SK-N-SH (cell line): ENCODE measurements around the gene PSPN. TPM values are rescaled to one million over a fixed set of nuclear protein-coding genes. Genes with fewer than 3 reads are reported as not detected.

Experiments
- CTCF ChIA-PET: fragments of 300-600, 350-600 bp; formaldehyde crosslinking; extraction: SDS; loops from one replicate; lab custom pipeline; 2021; lab: Yijun Ruan, JAX
- POLR2A ChIA-PET: fragments of 350-600 bp; sonication (Branson Sonifier 250); formaldehyde crosslinking; extraction: SDS; loops from one replicate; lab custom pipeline; 2020; ENCODE audit warnings: antibody characterized with exemption, inconsistent platforms; lab: Yijun Ruan, JAX
- DNase-seq: peaks from one replicate; pipeline ENCODE4 v3.0.0; 2012
- H2AFZ ChIP-seq: fragments of 200-600 bp; sonication (generic); 2 replicates; pipeline ENCODE4 v1.8.1; 2016; ENCODE audit warnings: antibody characterized with exemption, mild to moderate bottlenecking, low read depth
- H3F3A ChIP-seq: fragments of 200-600 bp; sonication (generic); replicated peaks from 2 replicates; pipeline ENCODE3; 2016; ENCODE audit warnings: antibody characterized with exemption, mild to moderate bottlenecking; ENCODE audit not compliant: insufficient read depth
- H3K27ac ChIP-seq, 2 experiments: fragments of 200-500 bp in 1 of 2; fragments of 200-600 bp in 1 of 2; sonication (Bioruptor generic) in 1 of 2; sonication (generic), shearing (Covaris generic) in 1 of 2; 2 replicates each; pipeline versions ENCODE4 v1.5.1 to v1.6.1; 2014 to 2016; ENCODE audit warnings: low read depth in 2 of 2, inconsistent platforms in 1 of 2, low read length in 1 of 2, mild to moderate bottlenecking in 1 of 2, mixed read lengths in 1 of 2
- H3K27me3 ChIP-seq: fragments of 200-600 bp; sonication (generic), shearing (Covaris generic); 2 replicates; pipeline ENCODE4 v1.6.1; 2016; ENCODE audit warnings: mixed run types; ENCODE audit not compliant: insufficient read depth
- H3K36me3 ChIP-seq, 2 experiments: fragments of 200-500 bp in 1 of 2; fragments of 200-600 bp in 1 of 2; sonication (Bioruptor generic) in 1 of 2; sonication (generic) in 1 of 2; replicated peaks in 1 of 2; 2 replicates each; pipeline versions ENCODE3 to v1.5.1; 2014 to 2016; ENCODE audit warnings: low read length in 1 of 2, mild to moderate bottlenecking in 1 of 2; ENCODE audit not compliant: insufficient read depth in 2 of 2, control insufficient read depth in 1 of 2
- H3K4me1 ChIP-seq, 2 experiments: fragments of 200-500 bp in 1 of 2; fragments of 200-600 bp in 1 of 2; sonication (Bioruptor generic) in 1 of 2; sonication (generic), shearing (Covaris generic) in 1 of 2; 2 replicates each; pipeline versions ENCODE4 v1.5.1 to v1.6.1; 2014 to 2016; ENCODE audit warnings: low read depth in 1 of 2, low read length in 1 of 2, mixed run types in 1 of 2; ENCODE audit not compliant: insufficient read depth in 2 of 2, control insufficient read depth in 1 of 2
- H3K4me2 ChIP-seq: fragments of 200-600 bp; sonication (generic), shearing (Covaris generic); 2 replicates; pipeline ENCODE4 v1.6.1; 2017; ENCODE audit warnings: mixed run types
- H3K4me3 ChIP-seq, 2 experiments: fragments of 200-500 bp in 1 of 2; fragments of 200-600 bp in 1 of 2; sonication (Bioruptor generic) in 1 of 2; sonication (generic), shearing (Covaris generic) in 1 of 2; 2 replicates each; pipeline versions ENCODE4 v1.5.1 to v1.8.1; 2014 to 2016; ENCODE audit warnings: low read depth in 2 of 2, inconsistent platforms in 1 of 2, low read length in 1 of 2, mild to moderate bottlenecking in 1 of 2, mixed read lengths in 1 of 2, moderate library complexity in 1 of 2
- H3K79me2 ChIP-seq: fragments of 200-600 bp; sonication (generic); 2 replicates; pipeline ENCODE4 v1.8.1; 2017; ENCODE audit warnings: mild to moderate bottlenecking; ENCODE audit not compliant: insufficient read depth
- H3K9ac ChIP-seq: fragments of 200-600 bp; sonication (generic); 2 replicates; pipeline ENCODE4 v1.6.1; 2017; ENCODE audit warnings: mixed run types
- H3K9me2 ChIP-seq: fragments of 200-600 bp; sonication (generic); 2 replicates; pipeline ENCODE4 v1.6.1; 2017; ENCODE audit warnings: mixed run types
- H3K9me3 ChIP-seq: fragments of 200-600 bp; sonication (generic); 2 replicates; pipeline ENCODE4 v1.6.1; 2017; ENCODE audit warnings: mixed run types, mild to moderate bottlenecking, moderate library complexity
- H4K20me1 ChIP-seq: fragments of 200-600 bp; sonication (generic); 2 replicates; pipeline ENCODE4 v1.6.1; 2017; ENCODE audit warnings: mild to moderate bottlenecking, mixed run types; ENCODE audit not compliant: insufficient read depth
- CHD2 ChIP-seq: fragments of 150-350 bp; IDR thresholded peaks from 2 replicates; pipeline ENCODE4 v1.6.1; 2018; ENCODE audit warnings: low read length; ENCODE audit not compliant: partially characterized antibody
- EZH2phosphoT487 ChIP-seq: fragments of 200-600 bp; sonication (generic); IDR thresholded peaks from 2 replicates; pipeline ENCODE4 v1.6.1; 2017; ENCODE audit warnings: low read depth, mixed run types, mild to moderate bottlenecking, antibody characterized with exemption, moderate library complexity, borderline replicate concordance
- FOXM1 ChIP-seq: IDR thresholded peaks from 2 replicates; pipeline ENCODE4 v1.4.0; 2012; ENCODE audit warnings: low read depth, mild to moderate bottlenecking
- GABPA ChIP-seq: IDR thresholded peaks from 2 replicates; pipeline ENCODE4 v1.4.0; 2012; ENCODE audit warnings: low read depth, mild to moderate bottlenecking
- GATA2 ChIP-seq: sonication (generic); formaldehyde crosslinking; IDR thresholded peaks from 2 replicates; pipeline ENCODE4 v1.5.0; 2020; ENCODE audit warnings: mild to moderate bottlenecking, missing genetic modification reagents
- JUND ChIP-seq: IDR thresholded peaks from 2 replicates; pipeline ENCODE4 v1.4.0; 2012
- NRF1 ChIP-seq: IDR thresholded peaks from 2 replicates; pipeline ENCODE4 v1.6.1; 2012; ENCODE audit warnings: low read depth, mild to moderate bottlenecking, low read length
- POLR2AphosphoS5 ChIP-seq: IDR thresholded peaks from 2 replicates; pipeline ENCODE4 v1.6.1; 2012; ENCODE audit warnings: low read depth, low read length
- REST ChIP-seq: IDR thresholded peaks from 2 replicates; pipeline ENCODE4 v1.6.1; 2012; ENCODE audit warnings: mild to moderate bottlenecking, low read depth, low read length, moderate library complexity
- RXRA ChIP-seq: IDR thresholded peaks from 2 replicates; pipeline ENCODE4 v1.4.0; 2012; ENCODE audit warnings: low read depth, mild to moderate bottlenecking, borderline replicate concordance
- SMC3 ChIP-seq: IDR thresholded peaks from 2 replicates; pipeline ENCODE4 v1.6.1; 2012; ENCODE audit warnings: low read depth, low read length, improper control_type of control experiment
- TAF1 ChIP-seq: IDR thresholded peaks from 2 replicates; pipeline ENCODE4 v1.6.1; 2012; ENCODE audit warnings: low read depth, mild to moderate bottlenecking, low read length, moderate library complexity, borderline replicate concordance
- TEAD4 ChIP-seq: IDR thresholded peaks from 2 replicates; pipeline ENCODE4 v1.4.0; 2012; ENCODE audit warnings: mild to moderate bottlenecking, borderline replicate concordance; ENCODE audit not compliant: insufficient read depth
- USF1 ChIP-seq: IDR thresholded peaks from 2 replicates; pipeline ENCODE4 v1.4.0; 2012; ENCODE audit warnings: low read depth, borderline replicate concordance
- YY1 ChIP-seq: IDR thresholded peaks from 2 replicates; pipeline ENCODE4 v1.4.0; 2012; ENCODE audit warnings: low read depth, mild to moderate bottlenecking
- WGBS: methylation state at CpG from one replicate; pipeline ENCODE4 v1.1.6; 2017; ENCODE audit warnings: low lambda C conversion rate; 5-methylcytosine and 5-hydroxymethylcytosine counted together
- polyA plus RNA-seq, 3 experiments: library from polyadenylated mRNA; depleted of rRNA; stranded (reverse); fragments of >200 nt; gene quantifications; 2 replicates each; pipeline ENCODE4 v1.2.3, GENCODE V29; 2012

PSPN gene
- polyA plus RNA-seq, 1 of the 3 experiments (the other 2 are of a cell fraction): 0.59 TPM

GRCh38 chr19:6415591-6416190 lies 40.0 kb upstream of the PSPN start:
- Histone ChIP-seq H2AFZ (no peak overlapping the region), H3K79me2 (peaks cover 27% of the 10 kb centered on the region), H3K9me2 (no peaks in the 10 kb centered on the region), H3K4me1 (no peaks in the 10 kb centered on the region), H3K4me3 (no peak overlapping the region), H3K4me2 (no peak overlapping the region), H3K27me3 (no peaks in the 10 kb centered on the region), H3K27ac (no peak overlapping the region), H3K9me3 (no peaks in the 10 kb centered on the region), H3F3A (no peaks in the 10 kb centered on the region), H4K20me1 (peaks cover 33% of the 10 kb centered on the region), H3K36me3 (peaks cover 27 to 67% of the 10 kb centered on the region in 2 experiments), H3K9ac (no peak overlapping the region)
- no peak for TF ChIP-seq SMC3
- DNase-seq: no peak
- POLR2A ChIA-PET: no interaction called here
- 97% methylated on average over 26 of the region's 32 CpGs for WGBS
- CTCF ChIA-PET: no interaction called here

GRCh38 chr19:6414793-6415590 lies 39.3 kb upstream of the PSPN start:
- Histone ChIP-seq H3K27ac (no peak overlapping the region), H3K9ac (no peak overlapping the region), H3K36me3 (peaks cover 20 to 60% of the 10 kb centered on the region in 2 experiments), H3K4me2 (no peak overlapping the region), H3K4me1 (no peaks in the 10 kb centered on the region)
- DNase-seq: peak; percentile 36
- no peak for TF ChIP-seq USF1
- no peak for TF ChIP-seq TAF1
- TF ChIP-seq GATA2 (CRISPR knock-in tag): no peak
- TF ChIP-seq YY1: no peak
- no peak for TF ChIP-seq FOXM1
- no peak for TF ChIP-seq CHD2
- TF ChIP-seq RXRA: no peak
- no peak for TF ChIP-seq REST
- TF ChIP-seq EZH2phosphoT487: no peak
- no peak for TF ChIP-seq POLR2AphosphoS5
- TF ChIP-seq JUND: no peak
- no peak for TF ChIP-seq GABPA
- TF ChIP-seq TEAD4: no peak
- no peak for TF ChIP-seq NRF1
- TF ChIP-seq, all 33 proteins: peak for 0
- no peaks in the 10 kb centered on the region for H3K27me3 ChIP-seq
- H3K9me2 ChIP-seq: no peaks in the 10 kb centered on the region
- peaks cover 26% of the 10 kb centered on the region for H4K20me1 ChIP-seq
- H2AFZ ChIP-seq: no peak overlapping the region
- no peaks in the 10 kb centered on the region for H3F3A ChIP-seq
- H3K9me3 ChIP-seq: no peaks in the 10 kb centered on the region
- H3K4me3 ChIP-seq: no peak overlapping the region
- POLR2A ChIA-PET: no interaction called here
- H3K79me2 ChIP-seq: peaks cover 20% of the 10 kb centered on the region; the same call in 1 of the 2 replicates
- WGBS: 95% methylated on average over 29 of the region's 47 CpGs
- CTCF ChIA-PET: no interaction called here
